H9 (cell line): ENCODE data around the gene CCDC34. TPM values are rescaled to one million over a fixed set of nuclear protein-coding genes. Genes with fewer than 3 reads are reported as not detected.

ENCODE experiments used
- DNase-seq: peaks from one replicate; pipeline ENCODE4 v3.0.0-alpha.2; 2017
- H2AFZ ChIP-seq: one replicate; pipeline ENCODE4 v1.6.1; 2013; ENCODE audit warnings: mild to moderate bottlenecking, low read length, control low read depth, moderate library complexity
- H2AK5ac ChIP-seq: 2 replicates; pipeline ENCODE4 v1.6.1; 2013; ENCODE audit warnings: low read length, control low read depth, mixed read lengths; ENCODE audit not compliant: insufficient read length
- H2BK120ac ChIP-seq: one replicate; pipeline ENCODE4 v1.6.1; 2013; ENCODE audit warnings: low read depth, mild to moderate bottlenecking, low read length, control low read depth, inconsistent platforms; ENCODE audit not compliant: poor library complexity, severe bottlenecking
- H2BK12ac ChIP-seq: 2 replicates; pipeline ENCODE4 v1.6.1; 2013; ENCODE audit warnings: low read length, control low read depth, mixed read lengths, low read depth; ENCODE audit not compliant: insufficient read length
- H2BK15ac ChIP-seq: 2 replicates; pipeline ENCODE4 v1.6.1; 2013; ENCODE audit warnings: low read depth, low read length, control low read depth
- H2BK20ac ChIP-seq: one replicate; pipeline ENCODE4 v1.6.1; 2013; ENCODE audit warnings: low read depth, mild to moderate bottlenecking, low read length, control low read depth, inconsistent platforms; ENCODE audit not compliant: poor library complexity, severe bottlenecking
- H2BK5ac ChIP-seq: 2 replicates; pipeline ENCODE4 v1.6.1; 2013; ENCODE audit warnings: low read length, control low read depth, mixed read lengths; ENCODE audit not compliant: insufficient read length
- H3K14ac ChIP-seq: 2 replicates; pipeline ENCODE4 v1.6.1; 2013; ENCODE audit warnings: low read length, control low read depth; ENCODE audit not compliant: insufficient read depth
- H3K18ac ChIP-seq: 2 replicates; pipeline ENCODE4 v1.6.1; 2013; ENCODE audit warnings: low read depth, mild to moderate bottlenecking, mixed read lengths, low read length, control low read depth; ENCODE audit not compliant: insufficient read length
- H3K23ac ChIP-seq: 2 replicates; pipeline ENCODE4 v1.6.1; 2013; ENCODE audit warnings: low read length, control low read depth, mixed read lengths, low read depth; ENCODE audit not compliant: insufficient read length
- H3K23me2 ChIP-seq: 2 replicates; pipeline ENCODE4 v1.6.1; 2013; ENCODE audit warnings: low read depth, mild to moderate bottlenecking, mixed read lengths, low read length, control low read depth; ENCODE audit not compliant: insufficient read length, poor library complexity, severe bottlenecking
- H3K27ac ChIP-seq: 2 replicates; pipeline ENCODE4 v1.5.1; 2013; ENCODE audit warnings: low read length, control low read depth, mixed read lengths, low read depth; ENCODE audit not compliant: insufficient read length
- H3K27me3 ChIP-seq: 2 replicates; pipeline ENCODE4 v1.6.1; 2013; ENCODE audit warnings: low read length, control low read depth, inconsistent platforms; ENCODE audit not compliant: insufficient read depth
- H3K4ac ChIP-seq: 2 replicates; pipeline ENCODE4 v1.6.1; 2013; ENCODE audit warnings: low read depth, mild to moderate bottlenecking, control low read depth, inconsistent platforms, low read length, moderate library complexity
- H3K4me1 ChIP-seq: 2 replicates; pipeline ENCODE4 v1.6.1; 2013; ENCODE audit warnings: low read length, control low read depth, inconsistent platforms; ENCODE audit not compliant: insufficient read depth
- H3K4me2 ChIP-seq: 2 replicates; pipeline ENCODE4 v1.6.1; 2013; ENCODE audit warnings: low read length, control low read depth, mixed read lengths; ENCODE audit not compliant: insufficient read length, insufficient read depth
- H3K56ac ChIP-seq: 2 replicates; pipeline ENCODE4 v1.6.1; 2013; ENCODE audit warnings: low read depth, mild to moderate bottlenecking, mixed read lengths, low read length, control low read depth; ENCODE audit not compliant: insufficient read length
- H3K79me1 ChIP-seq: 2 replicates; pipeline ENCODE4 v1.6.1; 2013; ENCODE audit warnings: low read depth, mild to moderate bottlenecking, moderate library complexity, low read length, control low read depth, inconsistent platforms; ENCODE audit not compliant: insufficient read depth, poor library complexity, severe bottlenecking
- H3K79me2 ChIP-seq: 2 replicates; pipeline ENCODE4 v1.6.1; 2013; ENCODE audit warnings: low read length, control low read depth, inconsistent platforms; ENCODE audit not compliant: insufficient read depth
- H3K9ac ChIP-seq: 2 replicates; pipeline ENCODE4 v1.6.1; 2013; ENCODE audit warnings: low read length, control low read depth, mixed read lengths; ENCODE audit not compliant: insufficient read length; ENCODE audit errors: extremely low read depth
- H3K9me3 ChIP-seq: one replicate; pipeline ENCODE4 v1.6.1; 2013; ENCODE audit warnings: low read depth, low read length, inconsistent platforms; ENCODE audit not compliant: control insufficient read depth
- H3T11ph ChIP-seq: one replicate; pipeline ENCODE4 v1.6.1; 2013; ENCODE audit warnings: mild to moderate bottlenecking, low read length, control low read depth, inconsistent platforms
- H4K20me1 ChIP-seq: one replicate; pipeline ENCODE4 v1.6.1; 2013; ENCODE audit not compliant: control insufficient read depth, insufficient read length, insufficient read depth
- H4K5ac ChIP-seq: 2 replicates; pipeline ENCODE4 v1.6.1; 2013; ENCODE audit warnings: low read depth, mild to moderate bottlenecking, mixed read lengths, low read length, control low read depth; ENCODE audit not compliant: insufficient read length
- H4K8ac ChIP-seq: replicated peaks from 2 replicates; pipeline ENCODE4 v1.6.1; 2013; ENCODE audit warnings: low read length, control low read depth, mixed read lengths, low read depth; ENCODE audit not compliant: insufficient read length
- H4K91ac ChIP-seq: 2 replicates; pipeline ENCODE4 v1.6.1; 2013; ENCODE audit warnings: low read depth, mild to moderate bottlenecking, moderate library complexity, mixed read lengths, low read length, control low read depth; ENCODE audit not compliant: insufficient read length
- H3K27ac Mint-ChIP-seq, 3 experiments: 2 replicates in 2 of 3; 3 replicates in 1 of 3; pipeline ENCODE4 v1.8.0; 2020 to 2021; ENCODE audit warnings: mixed read lengths in 3 of 3, mild to moderate bottlenecking in 1 of 3, moderate library complexity in 1 of 3
- H3K27me3 Mint-ChIP-seq: 2 replicates; pipeline ENCODE4 v1.8.0; 2021; ENCODE audit warnings: low read depth, mild to moderate bottlenecking, moderate library complexity, mixed read lengths
- H3K36me3 Mint-ChIP-seq, 3 experiments: 2 replicates in 2 of 3; 3 replicates in 1 of 3; pipeline ENCODE4 v1.8.0; 2020 to 2021; ENCODE audit warnings: low read depth in 3 of 3, mixed read lengths in 3 of 3; ENCODE audit not compliant: insufficient read depth in 1 of 3
- H3K4me1 Mint-ChIP-seq, 2 experiments: 2 replicates each; pipeline ENCODE4 v1.8.0; 2020; ENCODE audit warnings: mixed read lengths in 2 of 2
- H3K4me3 Mint-ChIP-seq, 2 experiments: 2 replicates in 1 of 2; 3 replicates in 1 of 2; pipeline ENCODE4 v1.8.0; 2020 to 2021; ENCODE audit warnings: mild to moderate bottlenecking in 2 of 2, mixed read lengths in 2 of 2, moderate library complexity in 1 of 2
- H3K9me3 Mint-ChIP-seq, 2 experiments: 2 replicates in 1 of 2; 3 replicates in 1 of 2; pipeline ENCODE4 v1.8.0; 2020; ENCODE audit warnings: mild to moderate bottlenecking in 2 of 2, mixed read lengths in 2 of 2, moderate library complexity in 1 of 2
- CTCF ChIP-seq: fragments of 200-600 bp; sonication (generic); conservative IDR thresholded peaks from 3 replicates; pipeline ENCODE4 v1.8.0; 2021; ENCODE audit warnings: antibody characterized with exemption, mild to moderate bottlenecking
- WGBS: extraction: QIAGEN DNeasy Blood & Tissue Kit; methylation state at CpG from one replicate; pipeline ENCODE4 v1.1.7; 2013; ENCODE audit warnings: missing lambda C conversion rate, low lambda C conversion rate, mixed read lengths; ENCODE audit not compliant: insufficient read length; ENCODE audit errors: extremely low coverage; 5-methylcytosine and 5-hydroxymethylcytosine counted together
- total RNA-seq: library from RNA; stranded (reverse); gene quantifications from 2 replicates; pipeline ENCODE4 v1.2.1, GENCODE V29; 2021

Gene CCDC34
- total RNA-seq, 1 experiment from 2014 or later: 25.2 TPM

- H3T11ph ChIP-seq: no peak overlapping the region
These were observed 47.3 kb upstream of the CCDC34 start for GRCh38 chr11:27410272-27410671.

More at GRCh38 chr11:27410272-27410671, 47.3 kb upstream of the CCDC34 start:
- Histone ChIP-seq H2AFZ (no peak overlapping the region), H3K23me2 (no peaks in the 10 kb centered on the region), H2AK5ac (no peak overlapping the region), H4K8ac (no peak overlapping the region), H3K18ac (no peak overlapping the region), H3K4me1 (no peaks in the 10 kb centered on the region), H3K27ac (no peak overlapping the region), H4K91ac (no peak overlapping the region), H3K79me2 (peaks cover 2% of the 10 kb centered on the region; the same call in 1 of the 2 replicates), H3K14ac (no peak overlapping the region), H3K56ac (no peak overlapping the region), H3K79me1 (peaks cover 2% of the 10 kb centered on the region), H2BK120ac (no peak overlapping the region), H3K27me3 (no peaks in the 10 kb centered on the region), H2BK12ac (no peak overlapping the region), H3K23ac (no peak overlapping the region), H2BK20ac (no peak overlapping the region), H2BK5ac (no peak overlapping the region), H3K9me3 (no peaks in the 10 kb centered on the region), H3K4ac (no peak overlapping the region), H4K5ac (no peak overlapping the region), H3K9ac (no peak overlapping the region), H2BK15ac (no peak overlapping the region), H3K4me2 (no peak overlapping the region), H4K20me1 (no peaks in the 10 kb centered on the region)
- Mint-ChIP-seq H3K4me3 (no peak overlapping the region), H3K9me3 (no peaks in the 10 kb centered on the region), H3K27me3 (no peaks in the 10 kb centered on the region), H3K27ac (no peak overlapping the region), H3K36me3 (peaks cover 1 to 21% (median 14%) of the 10 kb centered on the region in 3 experiments; a peak in 6 of 7 replicates), H3K4me1 (peaks cover 19 to 20% of the 10 kb centered on the region in 2 experiments)
- no peak for DNase-seq
- TF ChIP-seq CTCF: no peak
- WGBS: no CpG with 5 or more reads among the region's 1 CpG
